GM23338 (cell line): ENCODE data around the gene CDH23. TPM values are rescaled to one million over a fixed set of nuclear protein-coding genes. Genes with fewer than 3 reads are reported as not detected.

Experiments used
- ATAC-seq: fragments of 200-7000 bp; cut with Tn5 transposase; 3 replicates; pipeline ENCODE4 v1.9.1; 2020
- DNase-seq: peaks from one replicate; pipeline ENCODE4 v3.0.0-alpha.2; 2015; ENCODE audit warnings: low spot score
- H2AFZ ChIP-seq: fragments of 200-600 bp; sonication (generic); 2 replicates; pipeline ENCODE4 v1.8.0; 2016; ENCODE audit warnings: antibody characterized with exemption, mild to moderate bottlenecking, moderate library complexity
- H3F3A ChIP-seq: fragments of 200-600 bp; sonication (generic); replicated peaks from 2 replicates; pipeline ENCODE4 v1.8.0; 2017; ENCODE audit warnings: antibody characterized with exemption, mixed run types, low read depth
- H3K27ac ChIP-seq: fragments of 200-600 bp; sonication (generic); 2 replicates; pipeline ENCODE4 v1.6.1; 2016; ENCODE audit warnings: low read depth
- H3K27me3 ChIP-seq: fragments of 200-600 bp; sonication (generic); 2 replicates; pipeline ENCODE4 v1.8.0; 2016; ENCODE audit warnings: mild to moderate bottlenecking, mixed run types, moderate library complexity; ENCODE audit not compliant: insufficient read depth
- H3K36me3 ChIP-seq: fragments of 200-600 bp; sonication (generic); 2 replicates; pipeline ENCODE4 v1.8.0; 2016; ENCODE audit warnings: mild to moderate bottlenecking; ENCODE audit not compliant: insufficient read depth
- H3K4me1 ChIP-seq: fragments of 200-600 bp; sonication (generic); 2 replicates; pipeline ENCODE4 v1.8.0; 2016; ENCODE audit warnings: mild to moderate bottlenecking, moderate library complexity; ENCODE audit not compliant: insufficient read depth
- H3K4me2 ChIP-seq: fragments of 200-600 bp; sonication (generic); 2 replicates; pipeline ENCODE4 v1.7.1; 2017; ENCODE audit warnings: mixed run types
- H3K4me3 ChIP-seq: fragments of 200-600 bp; sonication (generic); 2 replicates; pipeline ENCODE4 v1.6.1; 2016; ENCODE audit warnings: mixed run types
- H3K79me2 ChIP-seq: fragments of 200-600 bp; sonication (generic); replicated peaks from 2 replicates; pipeline ENCODE4 v1.8.0; 2017; ENCODE audit warnings: mild to moderate bottlenecking; ENCODE audit not compliant: insufficient read depth
- H3K9me2 ChIP-seq: fragments of 200-600 bp; sonication (generic); 2 replicates; pipeline ENCODE4 v1.8.0; 2017; ENCODE audit not compliant: insufficient read depth
- H4K20me1 ChIP-seq: fragments of 200-600 bp; sonication (generic); replicated peaks from 2 replicates; pipeline ENCODE4 v1.8.0; 2017; ENCODE audit warnings: mild to moderate bottlenecking; ENCODE audit not compliant: insufficient read depth
- H3K27ac Mint-ChIP-seq: 2 replicates; pipeline ENCODE4 v1.8.0; 2020; ENCODE audit warnings: inconsistent platforms, mild to moderate bottlenecking, moderate library complexity, mixed read lengths
- H3K27me3 Mint-ChIP-seq: 3 replicates; pipeline ENCODE4 v1.8.0; 2022; ENCODE audit warnings: low read depth, mild to moderate bottlenecking, moderate library complexity, mixed read lengths, inconsistent platforms; ENCODE audit not compliant: insufficient read depth, poor library complexity
- H3K36me3 Mint-ChIP-seq: 3 replicates; pipeline ENCODE4 v1.8.0; 2021; ENCODE audit warnings: low read depth, mild to moderate bottlenecking, inconsistent platforms, moderate library complexity, mixed read lengths
- H3K4me1 Mint-ChIP-seq: 3 replicates; pipeline ENCODE4 v1.8.0; 2020; ENCODE audit warnings: mild to moderate bottlenecking, inconsistent platforms, mixed read lengths
- H3K4me3 Mint-ChIP-seq: 3 replicates; pipeline ENCODE4 v1.8.0; 2021; ENCODE audit warnings: moderate library complexity, mild to moderate bottlenecking, inconsistent platforms, mixed read lengths
- H3K9me3 Mint-ChIP-seq: 3 replicates; pipeline ENCODE4 v1.8.0; 2020; ENCODE audit warnings: moderate library complexity, mild to moderate bottlenecking, inconsistent platforms, mixed read lengths
- CREB1 ChIP-seq: fragments of 250-450 bp; sonication (Bioruptor Pico); IDR thresholded peaks from 2 replicates; pipeline ENCODE4 v1.5.0; 2020; ENCODE audit warnings: low read depth, mild to moderate bottlenecking, moderate library complexity
- EZH2phosphoT487 ChIP-seq: fragments of 200-600 bp; sonication (generic); IDR thresholded peaks from one replicate; pipeline ENCODE4 v1.8.1; 2018; ENCODE audit warnings: antibody characterized with exemption; ENCODE audit not compliant: unreplicated experiment
- NANOG ChIP-seq: IDR thresholded peaks from 2 replicates; pipeline ENCODE4 v1.6.1; 2016; ENCODE audit warnings: antibody characterized with exemption, borderline replicate concordance
- POLR2AphosphoS5 ChIP-seq: IDR thresholded peaks from 2 replicates; pipeline ENCODE4 v1.6.1; 2016; ENCODE audit warnings: antibody characterized with exemption, low read depth
- REST ChIP-seq: IDR thresholded peaks from one replicate; pipeline ENCODE4 v1.6.1; 2018; ENCODE audit warnings: antibody characterized with exemption; ENCODE audit not compliant: unreplicated experiment
- STAT1 ChIP-seq: IDR thresholded peaks from one replicate; pipeline ENCODE4 v1.6.1; 2016; ENCODE audit warnings: antibody characterized with exemption; ENCODE audit not compliant: unreplicated experiment
- ZNF462 ChIP-seq: fragments of 250-450 bp; sonication (Bioruptor Pico); IDR thresholded peaks from 2 replicates; pipeline ENCODE4 v1.5.0; 2020; ENCODE audit warnings: mild to moderate bottlenecking, moderate library complexity
- polyA plus RNA-seq: library from polyadenylated mRNA; unstranded; fragments of >200 nt; fragmentation: Nextera tagmentation; extraction: Ambion mirVana; gene quantifications from 2 replicates; pipeline ENCODE4 v1.2.1, GENCODE V29; 2016
- total RNA-seq: library from RNA; depleted of rRNA; stranded (reverse); fragments of >200 nt; shearing (Covaris generic); gene quantifications from 2 replicates; pipeline ENCODE4 v1.2.3, GENCODE V29; 2014

The CDH23 gene
- total and polyA plus RNA-seq, 2 experiments from 2014 or later: 0.95 to 4.3 TPM

- TF ChIP-seq REST (no peak), EZH2phosphoT487 (no peak)
These were observed 37.3 kb downstream of the CDH23 start (continued) for GRCh38 chr10:71433768-71434744.

- H3K4me1 ChIP-seq: no peaks in the 10 kb centered on the region
- no peak overlapping the region for H3K4me3 ChIP-seq
- no peaks in the 10 kb centered on the region for H3K27me3 ChIP-seq
- H2AFZ ChIP-seq: no peak overlapping the region
- Mint-ChIP-seq H3K36me3 (no peaks in the 10 kb centered on the region), H3K9me3 (no peaks in the 10 kb centered on the region), H3K27me3 (peaks cover 12% of the 10 kb centered on the region), H3K4me3 (no peak overlapping the region), H3K27ac (no peak overlapping the region), H3K4me1 (peaks cover 12% of the 10 kb centered on the region)
- H3K4me2 ChIP-seq: no peak overlapping the region
- H3K79me2 ChIP-seq: no peaks in the 10 kb centered on the region
- TF ChIP-seq EZH2phosphoT487: no peak
- no peak for TF ChIP-seq POLR2AphosphoS5
- no peak for TF ChIP-seq NANOG
- no peaks in the 10 kb centered on the region for H3F3A ChIP-seq
- no peaks in the 10 kb centered on the region for H3K36me3 ChIP-seq
- no peak overlapping the region for H3K27ac ChIP-seq
- DNase-seq: no peak
- H3K9me2 ChIP-seq: no peaks in the 10 kb centered on the region
- no peak for ATAC-seq
- no peaks in the 10 kb centered on the region for H4K20me1 ChIP-seq
These were observed 38.2 kb downstream of the CDH23 start for GRCh38 chr10:71434760-71435394.

- Histone ChIP-seq H3K4me2 (no peak overlapping the region), H3F3A (no peaks in the 10 kb centered on the region), H3K27me3 (no peaks in the 10 kb centered on the region), H3K9me2 (no peaks in the 10 kb centered on the region), H3K36me3 (no peaks in the 10 kb centered on the region), H2AFZ (no peak overlapping the region), H4K20me1 (no peaks in the 10 kb centered on the region), H3K4me1 (no peaks in the 10 kb centered on the region), H3K27ac (no peak overlapping the region), H3K79me2 (no peaks in the 10 kb centered on the region), H3K4me3 (no peak overlapping the region)
- Mint-ChIP-seq H3K27me3 (peaks cover 14% of the 10 kb centered on the region), H3K9me3 (no peaks in the 10 kb centered on the region), H3K4me3 (no peak overlapping the region), H3K27ac (no peak overlapping the region), H3K36me3 (no peaks in the 10 kb centered on the region), H3K4me1 (peaks cover 13% of the 10 kb centered on the region)
- no peak for ATAC-seq
- no peak for DNase-seq
- TF ChIP-seq CREB1 (CRISPR knock-in tag) (no peak), POLR2AphosphoS5 (no peak), ZNF462 (CRISPR knock-in tag) (no peak), STAT1 (no peak)
These were observed 39.0 kb downstream of the CDH23 start for GRCh38 chr10:71435571-71436267.
